ENCODE measurements around the gene SYT1.
A peak's percentile ranks its signal among the peaks of the same experiment; 100 is the strongest.

The SYT1 gene

GRCh38 chr12:79217306-79217705 is 352.7 kb downstream of the SYT1 start:
- no peak for DNase-seq (ENCODE audit: low read depth, low spot score)

DNA sequence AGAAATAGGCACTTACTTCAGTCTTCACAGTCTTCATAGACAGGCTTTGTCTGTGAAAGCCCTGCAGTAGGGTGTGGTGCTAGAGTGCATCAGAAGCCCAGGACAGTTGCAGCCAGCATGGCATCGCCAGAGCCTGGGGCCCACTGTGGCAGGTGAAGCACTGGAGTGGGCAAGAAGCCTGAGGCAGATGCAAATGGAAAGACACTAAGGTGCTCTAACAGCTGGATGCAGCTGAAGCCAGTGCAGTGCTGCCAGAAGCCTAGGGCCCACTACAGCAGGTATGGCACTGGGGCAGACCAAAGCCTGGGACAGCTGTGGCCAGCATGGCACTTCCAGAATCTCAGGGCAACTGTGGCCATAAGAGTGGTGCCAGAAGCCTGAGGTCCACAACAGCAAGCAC is 358.6 kb downstream of the SYT1 start:
- no peak for DNase-seq (ENCODE audit: low read depth, low spot score)

DNA sequence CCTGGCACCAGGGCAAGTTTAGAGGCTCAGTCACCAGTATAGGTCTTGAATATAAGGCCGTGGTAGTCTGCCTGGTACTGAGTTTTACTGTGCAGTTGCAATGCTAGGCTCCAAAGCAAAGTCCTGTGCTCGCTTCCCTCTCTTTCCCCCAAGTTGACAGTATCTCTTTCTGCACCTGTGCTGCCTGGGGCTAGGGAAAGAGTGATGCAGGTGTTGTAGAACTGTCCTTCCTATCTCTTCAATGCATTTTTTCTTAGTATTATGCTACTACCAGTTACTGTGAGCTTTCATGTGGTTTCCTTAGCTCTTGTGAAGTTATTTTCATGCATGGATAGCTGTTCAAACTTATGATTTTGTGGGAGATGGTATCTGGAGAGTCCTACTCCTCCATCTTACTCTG is 359.2 kb downstream of the SYT1 start:
- no peak for DNase-seq (ENCODE audit: low read depth, low spot score)

- DNase-seq (ENCODE audit: low read depth, low spot score): no peak
Measured at GRCh38 chr12:79227091-79227490, 362.5 kb downstream of the SYT1 start.

- DNase-seq (ENCODE audit: low read depth, low spot score): no peak
Measured at GRCh38 chr12:79227646-79228045, 363.1 kb downstream of the SYT1 start.

DNA sequence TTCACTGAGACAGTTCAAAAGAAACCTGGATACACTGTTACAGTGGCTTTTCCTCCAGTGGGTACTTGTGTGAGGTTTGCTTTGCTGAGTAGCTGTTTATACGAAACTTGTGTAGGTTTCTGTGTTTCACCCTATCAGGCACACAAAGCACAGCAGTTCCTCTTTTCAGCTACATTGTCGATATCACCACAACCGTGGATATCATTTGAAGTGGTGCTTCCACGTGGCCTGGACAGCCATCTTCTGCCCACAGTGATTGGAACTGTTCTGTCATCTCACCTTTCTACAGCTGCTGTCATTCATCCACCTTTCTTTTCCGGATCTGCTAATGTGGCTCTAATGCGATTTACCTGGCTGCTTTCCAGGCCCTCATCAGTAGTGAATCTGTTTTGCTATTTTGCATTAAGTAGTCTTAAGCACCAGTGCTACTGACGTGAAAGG is 368.8 kb downstream of the SYT1 start:
- DNase-seq (ENCODE audit: low read depth, low spot score): no peak

DNA sequence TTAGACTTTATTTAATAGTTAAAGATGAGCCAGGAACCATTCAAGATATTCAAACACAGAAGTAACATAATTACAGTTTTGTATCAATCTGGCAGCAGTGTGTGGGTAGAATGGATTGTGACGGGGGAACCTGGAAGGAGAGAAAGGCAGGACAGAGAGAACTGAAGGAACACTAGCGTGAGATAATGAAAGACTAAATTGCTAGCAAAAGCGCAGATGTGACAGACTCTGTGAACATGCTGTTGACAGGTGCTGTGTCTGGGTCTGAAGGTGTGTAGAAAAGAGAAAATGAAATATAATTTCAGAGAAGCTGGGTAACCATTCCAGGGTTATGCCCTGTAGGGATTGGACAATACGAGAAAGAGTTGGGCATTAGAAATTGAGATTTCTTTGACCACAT is 372.3 kb downstream of the SYT1 start:
- DNase-seq (ENCODE audit: low read depth, low spot score): no peak

DNA sequence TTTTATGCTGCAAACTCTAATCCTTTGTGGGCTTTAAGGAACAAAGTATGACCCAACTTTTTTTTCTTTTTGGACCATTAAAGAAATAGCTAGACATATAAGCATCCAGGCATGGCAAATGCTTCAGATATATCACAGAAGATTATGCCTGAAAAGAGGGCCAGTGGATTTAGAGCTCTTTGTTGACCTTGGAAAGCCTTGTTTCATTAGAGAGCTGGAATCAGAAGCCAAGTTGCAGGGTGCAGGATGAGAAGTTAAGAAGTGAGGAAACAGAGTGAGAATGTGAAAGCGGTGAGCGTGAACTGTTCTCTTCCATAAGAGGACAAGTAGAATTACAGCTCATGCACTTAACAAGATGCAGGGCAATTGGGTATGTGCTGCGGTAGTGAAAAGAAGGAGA is 373.7 kb downstream of the SYT1 start:
- no peak for DNase-seq (ENCODE audit: low read depth, low spot score)

DNA sequence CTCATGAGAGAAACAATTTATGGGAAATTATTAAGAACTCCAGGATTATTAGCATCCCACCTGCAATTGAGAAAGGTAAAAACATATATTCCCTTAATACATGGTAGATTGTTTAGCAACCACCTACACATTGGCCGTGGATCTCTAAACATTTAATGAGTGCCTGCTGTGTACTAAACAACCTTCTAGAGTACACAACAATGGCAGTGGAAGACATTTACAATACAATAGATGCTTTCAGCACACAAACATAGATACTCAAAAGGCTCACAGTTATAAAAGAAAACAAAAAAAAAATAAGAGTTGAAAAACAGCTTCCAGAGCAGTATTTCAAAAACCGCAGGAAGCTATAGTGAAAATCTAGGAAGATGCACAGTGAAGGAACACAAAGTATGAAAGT is 382.9 kb downstream of the SYT1 start:
- DNase-seq (ENCODE audit: low read depth, low spot score): no peak

DNA sequence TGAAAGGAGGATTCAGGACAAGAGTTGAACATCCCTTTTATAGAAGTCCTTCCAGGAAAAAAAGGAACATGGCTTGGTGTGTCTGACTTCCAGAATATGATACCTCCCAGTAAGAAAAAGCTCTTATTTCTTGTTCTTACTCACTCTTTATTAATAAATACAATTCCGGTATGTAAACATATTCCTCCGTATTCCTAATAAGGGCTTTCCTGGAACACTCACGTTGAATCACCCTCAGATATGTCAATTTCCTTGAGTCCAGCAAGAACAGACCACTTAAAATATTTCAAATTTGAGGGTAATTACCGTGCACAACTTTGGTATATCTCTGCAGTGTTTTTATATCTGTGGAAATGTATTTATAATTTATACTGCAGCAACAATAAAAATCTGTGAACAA is 385.6 kb downstream of the SYT1 start:
- no peak for DNase-seq (ENCODE audit: low read depth, low spot score)

- DNase-seq (ENCODE audit: low read depth, low spot score): no peak
Measured at GRCh38 chr12:79250960-79251755, 386.6 kb downstream of the SYT1 start.

DNA sequence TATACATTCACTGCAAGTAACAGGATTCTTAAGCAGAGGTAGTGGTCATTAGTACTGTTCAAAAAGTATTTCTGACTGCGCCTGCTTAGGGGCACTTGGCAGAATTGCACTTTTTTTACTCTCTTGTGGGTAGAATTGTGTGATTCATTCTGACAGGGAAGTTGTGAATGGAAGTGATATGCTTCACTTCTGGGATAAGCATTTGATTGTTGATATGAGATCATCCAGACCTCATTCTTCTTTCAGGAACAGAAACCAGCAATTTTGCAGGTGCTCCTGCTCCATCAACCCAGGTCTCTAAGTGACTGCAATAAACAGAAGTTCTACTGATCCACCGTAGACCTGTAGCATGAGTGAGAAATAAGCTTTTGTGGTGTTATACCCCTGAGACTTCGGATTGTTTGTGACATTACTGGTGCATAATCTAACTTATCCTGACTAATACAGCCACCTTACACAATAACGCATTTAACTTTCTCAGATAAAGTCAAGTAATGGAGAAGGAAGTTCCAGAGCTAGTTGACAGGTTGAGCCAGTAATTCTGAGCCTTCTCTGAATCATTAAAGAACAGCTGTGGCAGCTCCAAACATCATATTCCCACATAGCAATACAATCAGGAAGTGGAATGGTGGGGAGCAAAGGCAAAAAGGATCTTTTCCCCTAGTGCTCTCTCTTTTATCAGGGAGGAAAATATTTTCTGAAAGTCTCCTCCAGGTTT is 387.9 kb downstream of the SYT1 start:
- no peak for DNase-seq (ENCODE audit: low read depth, low spot score)

DNA sequence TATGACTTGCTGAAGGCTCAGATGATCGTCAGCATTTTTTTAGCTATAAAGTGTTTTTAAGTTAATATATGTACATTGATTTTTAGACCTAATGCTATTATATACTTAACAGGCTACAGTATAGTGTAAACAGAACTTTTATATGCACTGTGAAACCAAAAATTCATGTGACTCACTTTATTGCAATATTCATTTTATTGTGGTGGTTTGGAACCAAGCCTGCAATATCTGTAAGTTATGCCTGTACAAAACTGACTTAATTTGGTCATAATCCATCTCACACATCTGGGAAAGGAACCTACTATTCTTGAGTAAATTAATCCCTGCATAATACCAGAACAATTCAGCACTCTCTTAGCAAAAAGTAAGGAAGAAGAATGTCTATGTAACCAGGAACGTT is 390.7 kb downstream of the SYT1 start:
- DNase-seq (ENCODE audit: low read depth, low spot score): no peak

GRCh38 chr12:79260923-79261322 is 396.3 kb downstream of the SYT1 start:
- peak; percentile 8 for DNase-seq (ENCODE audit: low read depth, low spot score)

GRCh38 chr12:79262938-79263337 is 398.4 kb downstream of the SYT1 start:
- no peak for DNase-seq (ENCODE audit: low read depth, low spot score)

GRCh38 chr12:79266343-79267144 is 402.0 kb downstream of the SYT1 start:
- no peak for DNase-seq (ENCODE audit: low read depth, low spot score)

DNA sequence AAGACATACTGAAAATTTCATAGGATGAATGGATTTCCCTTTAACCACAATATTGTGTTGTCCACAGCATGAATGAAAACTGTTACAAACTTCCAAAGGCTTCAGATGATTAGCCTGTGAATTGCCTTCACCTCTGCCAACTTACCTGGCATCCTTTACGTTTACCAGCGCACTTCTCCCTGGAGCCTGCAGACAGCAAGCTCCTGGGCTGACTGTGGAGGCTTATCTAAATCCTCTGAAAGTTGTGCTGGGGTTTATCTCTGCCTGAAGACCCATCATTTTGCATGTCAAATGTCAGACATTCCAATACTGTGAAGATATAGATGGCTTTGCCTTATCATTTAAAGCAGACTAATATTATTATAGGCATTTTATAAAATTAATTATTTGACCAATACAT is 403.0 kb downstream of the SYT1 start:
- DNase-seq (ENCODE audit: low read depth, low spot score): no peak

GRCh38 chr12:79274501-79275064 is 410.0 kb downstream of the SYT1 start:
- no peak for DNase-seq (ENCODE audit: low read depth, low spot score)

GRCh38 chr12:79275631-79276030 is 411.1 kb downstream of the SYT1 start:
- DNase-seq (ENCODE audit: low read depth, low spot score): peak; percentile 68

DNA sequence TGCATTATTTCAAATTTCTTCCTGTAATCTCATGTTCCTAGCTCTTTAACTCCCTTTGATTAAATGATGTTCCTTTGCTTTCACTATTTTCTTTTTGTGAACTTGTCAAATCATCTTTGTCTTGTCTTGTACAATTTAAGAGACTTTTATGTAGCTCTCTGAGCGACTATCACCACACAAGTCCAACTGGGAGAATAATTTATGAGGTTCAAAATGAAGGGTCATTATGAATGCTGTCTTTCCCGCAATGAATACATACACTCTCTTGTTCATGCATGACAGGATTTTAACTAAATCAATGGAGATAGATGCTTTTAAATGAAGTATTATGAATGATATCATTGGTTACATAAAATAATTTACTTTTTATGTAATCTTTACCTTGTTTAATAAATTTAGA is 418.8 kb downstream of the SYT1 start:
- no peak for DNase-seq (ENCODE audit: low read depth, low spot score)

- no peak for DNase-seq (ENCODE audit: low read depth, low spot score)
Measured at GRCh38 chr12:79288911-79289310, 424.3 kb downstream of the SYT1 start.

GRCh38 chr12:79291711-79292110 is 427.1 kb downstream of the SYT1 start:
- no peak for DNase-seq (ENCODE audit: low read depth, low spot score)
